ENCODE data around the gene FARP1.

The FARP1 gene

DNA sequence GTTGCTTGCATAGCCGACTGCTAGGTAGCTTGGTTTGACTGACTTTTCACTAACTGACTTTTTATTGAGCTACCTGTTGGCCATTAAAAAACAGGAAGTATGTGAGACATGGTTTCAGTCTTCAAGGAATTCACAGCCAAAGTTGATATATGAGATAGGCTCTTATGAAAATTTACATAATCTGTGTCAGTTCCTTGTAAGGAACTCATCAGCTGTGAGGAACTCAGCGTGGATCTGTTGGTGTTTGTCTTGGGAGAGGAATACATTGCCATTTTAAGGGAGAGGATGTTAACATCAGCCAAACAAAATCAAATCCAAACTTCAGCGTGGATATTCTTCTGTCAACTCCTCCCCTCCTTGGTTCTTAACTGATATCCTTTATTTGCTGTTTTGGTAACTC is 32.1 kb downstream of the FARP1 start:
- DNase-seq: no peak

DNA sequence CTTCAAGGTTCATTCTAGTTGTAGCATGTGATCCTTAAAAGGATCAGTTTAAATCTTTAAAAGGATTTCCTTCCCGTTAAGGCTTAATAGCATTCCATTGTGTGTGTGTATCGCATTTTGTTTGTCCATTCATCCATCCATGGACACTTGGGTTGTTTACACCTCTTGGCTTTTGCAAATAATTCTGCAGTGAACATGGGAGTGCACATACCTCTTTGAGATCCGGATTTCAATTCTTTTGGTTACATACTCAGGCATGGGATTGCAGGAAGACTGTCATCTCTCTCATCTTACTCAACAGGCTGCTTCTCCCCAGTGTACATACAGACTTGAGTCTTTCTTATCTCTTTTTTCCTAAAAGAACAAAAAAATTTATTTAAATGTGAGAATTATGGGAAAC is 32.9 kb downstream of the FARP1 start:
- no peak for DNase-seq

DNA sequence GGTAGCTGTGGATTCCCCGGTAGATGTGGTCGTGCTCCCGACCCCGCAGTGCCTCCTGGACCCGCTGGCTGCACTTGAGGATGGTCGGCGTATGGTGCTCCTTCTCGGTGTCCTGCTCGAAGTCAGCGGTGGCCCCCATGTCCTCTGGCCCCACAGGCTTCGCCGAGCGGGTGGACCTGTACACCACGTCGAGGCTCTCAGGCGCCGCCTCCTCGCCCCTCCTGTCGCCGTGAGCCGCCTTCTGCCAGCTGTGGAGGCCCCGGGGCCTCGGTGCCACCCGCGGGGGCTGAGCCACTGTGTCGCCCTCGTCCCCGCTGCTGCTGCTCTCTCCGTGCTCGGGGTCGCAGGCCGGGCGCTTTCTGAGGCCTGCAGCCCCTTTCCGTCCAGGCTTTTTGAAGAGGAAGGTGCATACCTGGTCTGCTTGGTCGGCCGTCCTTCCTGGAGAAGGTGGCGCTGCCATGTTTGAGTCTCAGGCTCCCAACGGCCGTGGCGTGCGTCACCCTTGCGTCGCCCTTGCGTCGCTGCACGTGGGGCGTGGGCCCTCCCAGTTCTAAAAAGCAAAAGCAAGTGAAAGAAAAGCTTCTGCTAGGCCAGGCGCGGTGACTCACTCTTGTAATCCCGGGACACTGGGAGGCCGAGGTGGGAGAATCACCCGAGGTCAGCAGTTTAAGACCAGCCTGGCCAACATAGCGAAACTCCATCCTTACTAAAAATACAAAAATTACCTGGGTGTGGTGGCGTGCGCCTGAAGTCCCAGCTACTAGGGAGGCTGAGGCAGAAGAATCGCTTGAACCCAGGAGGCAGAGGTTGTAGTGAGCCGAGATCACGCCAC is 34.1 kb downstream of the FARP1 start, which contains the start of gene RNF113B:
Gene RNF113B, minus strand, starts transcription at position 493 of the 832 bp plus-strand sequence. Its CDS starts 33 bp downstream, at position 460.
- DNase-seq: no peak

DNA sequence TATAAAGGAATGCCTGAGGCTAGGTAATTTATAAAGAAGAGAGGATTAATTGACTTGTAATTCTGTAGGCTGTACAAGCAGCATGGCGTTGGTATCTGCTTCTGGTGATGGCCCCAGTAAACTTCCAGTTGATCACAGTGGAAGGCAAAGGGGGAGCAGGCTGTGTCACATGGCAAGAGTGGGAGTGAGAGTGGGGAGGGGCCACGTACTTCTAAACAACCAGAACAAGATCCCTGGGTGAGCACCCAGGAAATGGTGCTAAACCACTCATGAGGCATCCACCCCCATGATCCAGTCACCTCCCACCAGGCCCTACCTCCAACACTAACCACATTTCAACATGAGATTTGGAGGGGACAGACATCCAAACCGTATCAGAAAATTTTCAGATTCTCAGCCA is 37.2 kb downstream of the FARP1 start:
- no peak for DNase-seq

DNA sequence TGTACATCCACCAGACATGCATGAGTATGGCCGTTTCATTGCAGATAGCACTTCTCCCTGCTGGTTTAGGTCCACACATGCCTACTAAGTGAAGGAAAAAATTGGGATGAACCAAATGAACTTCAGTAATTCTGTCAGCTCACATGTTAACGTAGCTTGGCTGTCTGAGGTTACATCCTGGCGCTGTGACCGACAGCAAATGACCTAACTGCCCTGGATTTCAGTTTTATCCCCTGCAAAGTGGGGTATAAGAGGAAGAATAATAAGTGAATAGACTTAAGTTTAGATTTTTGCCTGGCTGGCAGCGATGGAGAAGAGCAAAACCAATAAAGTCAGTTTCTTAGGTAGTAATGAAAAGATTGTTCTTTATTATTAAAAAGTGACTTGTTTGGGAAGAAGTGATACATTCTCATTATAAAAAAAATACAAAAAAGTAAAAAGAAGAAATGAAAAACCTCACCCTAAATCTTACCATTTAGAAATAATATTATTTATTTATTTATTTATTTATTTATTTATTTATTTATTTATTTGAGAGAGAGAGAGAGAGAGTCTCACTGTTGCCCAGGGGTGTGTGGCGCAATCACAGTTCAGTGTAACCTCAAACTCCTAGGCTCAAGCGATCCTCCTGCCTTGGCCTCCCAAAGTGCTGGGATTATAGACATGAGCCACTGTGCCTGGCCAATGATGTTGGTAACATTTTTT is 38.4 kb downstream of the FARP1 start:
- no peak for DNase-seq

DNA sequence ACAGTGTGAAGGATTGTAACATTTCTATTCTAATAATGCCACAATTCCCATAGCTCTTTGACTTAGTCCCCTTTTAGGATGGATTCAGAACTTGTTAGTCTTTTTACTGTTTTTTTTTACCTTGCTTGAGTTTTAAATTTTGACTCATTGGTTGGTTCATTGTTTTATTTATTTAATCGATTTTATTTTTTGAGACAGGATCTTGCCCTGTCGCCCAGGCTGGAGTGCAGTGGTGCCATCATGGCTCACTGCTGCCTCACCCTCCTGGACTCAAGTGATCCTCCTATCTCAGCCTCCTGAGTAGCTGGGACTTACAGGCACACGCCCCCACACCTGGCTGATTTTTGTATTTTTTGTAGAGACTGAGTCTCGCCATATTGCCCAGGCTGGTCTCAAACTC is 39.3 kb downstream of the FARP1 start:
- no peak for DNase-seq

DNA sequence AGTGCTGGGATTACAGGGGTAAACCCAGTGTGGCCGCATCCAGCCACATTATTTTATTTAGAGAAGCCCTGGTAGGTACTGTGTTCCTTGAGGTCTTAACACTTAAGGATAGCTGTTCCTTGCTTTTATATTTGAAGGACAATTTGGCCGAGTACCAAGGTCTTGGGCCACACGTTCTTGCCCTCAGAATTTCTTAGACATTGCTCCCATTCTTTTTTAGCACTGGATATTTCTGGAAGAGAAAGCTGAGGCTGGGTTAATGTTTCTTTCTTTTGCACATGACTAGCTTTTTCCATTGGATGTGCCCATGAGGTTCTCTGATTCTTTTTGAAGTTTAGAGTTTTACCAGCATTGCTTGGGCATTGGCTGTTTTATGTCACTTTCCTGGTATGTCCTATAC is 39.7 kb downstream of the FARP1 start:
- DNase-seq: no peak

DNA sequence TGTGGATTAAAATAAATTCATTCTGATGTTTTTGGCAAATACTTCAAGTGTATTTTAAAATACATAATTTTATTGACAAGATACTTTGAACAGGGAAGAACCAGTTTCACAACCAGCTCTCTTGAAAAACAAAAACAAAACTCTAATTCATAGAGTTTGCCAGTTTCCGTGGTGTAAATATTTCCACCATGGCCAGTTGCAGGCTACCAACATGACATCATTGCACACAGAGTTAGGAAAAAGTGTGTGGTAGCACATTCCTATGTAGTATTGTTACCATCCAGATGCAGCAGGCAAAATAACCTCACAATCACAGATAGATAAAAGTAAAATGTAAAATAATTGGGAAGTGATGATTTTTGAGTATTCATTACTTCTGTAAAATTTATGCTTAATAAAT is 41.9 kb downstream of the FARP1 start:
- no peak for DNase-seq

DNA sequence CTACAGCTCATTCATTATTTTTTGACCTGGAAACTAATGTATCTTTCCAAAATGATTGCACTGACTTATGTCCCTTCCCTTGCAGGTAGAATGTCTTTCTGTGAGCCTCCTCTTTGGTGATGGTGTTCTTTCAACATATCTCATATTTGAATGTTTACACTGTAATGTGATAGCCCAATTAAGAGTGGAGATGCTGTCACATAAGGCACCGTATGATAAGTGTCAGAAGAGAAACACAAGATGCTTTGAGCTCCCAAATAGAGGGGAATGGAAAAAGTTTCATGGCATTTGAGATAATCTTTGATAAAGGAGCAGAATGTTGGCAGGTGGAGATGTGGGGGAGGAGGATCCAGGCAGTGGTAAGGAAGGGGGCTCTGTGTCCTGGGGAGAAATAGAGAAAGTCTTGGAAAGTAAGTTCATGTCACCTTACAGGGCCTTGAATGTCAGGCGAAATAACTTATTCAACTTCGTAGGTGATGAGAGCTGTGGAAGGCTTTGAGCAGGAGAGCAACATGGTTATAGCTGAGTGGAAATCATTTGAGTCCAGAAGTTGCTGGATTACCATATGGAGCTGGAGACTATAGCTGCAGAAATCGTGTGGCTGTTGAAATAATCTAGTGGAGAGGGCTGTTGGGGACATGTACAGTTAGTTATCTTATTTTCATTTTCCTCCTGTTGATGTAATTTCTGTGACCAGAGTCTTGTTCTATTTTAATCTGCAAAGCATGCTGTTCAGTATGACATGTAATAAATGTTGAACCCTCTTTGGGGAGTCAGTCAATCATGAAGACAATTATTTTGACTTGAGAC is 44.5 kb downstream of the FARP1 start:
- DNase-seq: no peak

DNA sequence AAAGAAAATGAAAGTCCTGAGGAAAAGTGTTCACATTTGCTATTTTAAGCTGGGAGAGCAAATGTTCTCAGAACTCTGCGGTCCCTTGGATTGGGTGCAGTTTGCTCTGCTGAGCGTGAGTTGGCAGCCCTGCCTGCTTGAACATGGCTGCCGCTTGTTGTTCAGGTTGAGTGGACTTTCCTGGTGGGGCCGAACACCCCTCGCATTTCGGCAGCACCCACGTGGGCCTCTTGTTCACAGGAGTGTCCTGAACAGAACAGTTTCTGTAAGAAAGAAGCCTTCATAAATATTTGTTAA is 45.0 kb downstream of the FARP1 start:
- DNase-seq: no peak

DNA sequence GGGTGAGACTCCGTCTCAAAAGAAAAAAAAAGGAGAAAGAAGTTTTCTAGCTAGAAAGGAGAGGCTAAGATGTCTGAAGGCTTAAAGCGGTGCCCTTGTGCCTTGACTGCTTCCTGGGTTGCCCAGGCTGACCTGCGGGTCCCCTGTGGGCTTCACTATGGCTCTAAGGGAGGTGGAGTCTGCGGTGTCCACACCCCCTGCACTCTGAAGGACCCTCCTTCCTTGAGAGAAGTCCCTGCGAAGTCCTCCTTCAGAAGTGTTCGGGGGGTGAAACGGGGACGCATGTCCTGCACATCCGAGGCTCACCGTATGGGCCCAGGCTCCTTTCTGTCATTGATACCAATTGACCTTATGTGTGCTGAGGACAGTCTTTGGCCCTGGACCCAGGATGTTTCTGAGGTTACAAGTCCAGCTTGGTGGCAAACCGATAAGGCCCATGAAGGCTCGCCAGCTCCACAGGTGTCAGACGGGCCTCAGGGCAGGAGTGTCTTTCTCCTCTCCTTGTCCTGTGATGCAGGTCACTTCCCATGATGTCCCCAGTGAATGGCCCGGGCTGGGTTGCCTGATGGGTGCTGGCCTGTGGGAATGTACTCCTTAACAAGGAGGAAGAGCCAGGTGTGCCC is 45.8 kb downstream of the FARP1 start:
- no peak for DNase-seq

DNA sequence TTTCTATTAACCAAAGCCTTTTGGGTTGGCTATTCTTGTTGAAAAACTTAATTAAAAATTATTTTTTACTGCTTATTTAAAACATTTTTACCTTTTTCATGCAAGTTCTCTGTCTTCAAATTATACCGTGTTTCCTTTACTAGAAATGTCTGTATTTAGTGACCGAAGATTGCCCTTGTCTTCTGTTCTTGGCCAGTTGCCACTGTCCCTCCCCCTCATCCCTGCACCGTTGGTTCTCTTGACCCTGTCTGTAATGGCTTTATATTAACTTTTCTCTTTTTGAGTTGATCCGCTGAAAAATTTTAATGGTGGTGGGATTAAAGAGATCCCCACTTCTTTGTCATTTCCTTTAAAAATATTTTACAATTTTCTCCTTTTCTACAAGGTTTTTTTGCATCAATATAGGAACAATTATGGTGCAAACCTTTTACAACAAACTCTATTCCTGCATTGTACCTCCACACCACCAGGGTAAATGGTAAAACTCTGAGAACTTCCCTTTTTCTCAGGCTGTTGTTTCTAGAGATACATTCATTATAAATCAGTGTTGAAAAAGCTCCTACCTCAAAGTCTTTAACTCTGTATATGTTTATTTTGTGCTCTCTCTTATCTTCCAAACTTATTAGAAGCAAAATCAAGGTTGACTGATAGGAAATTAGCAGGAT is 47.1 kb downstream of the FARP1 start:
- DNase-seq: no peak

DNA sequence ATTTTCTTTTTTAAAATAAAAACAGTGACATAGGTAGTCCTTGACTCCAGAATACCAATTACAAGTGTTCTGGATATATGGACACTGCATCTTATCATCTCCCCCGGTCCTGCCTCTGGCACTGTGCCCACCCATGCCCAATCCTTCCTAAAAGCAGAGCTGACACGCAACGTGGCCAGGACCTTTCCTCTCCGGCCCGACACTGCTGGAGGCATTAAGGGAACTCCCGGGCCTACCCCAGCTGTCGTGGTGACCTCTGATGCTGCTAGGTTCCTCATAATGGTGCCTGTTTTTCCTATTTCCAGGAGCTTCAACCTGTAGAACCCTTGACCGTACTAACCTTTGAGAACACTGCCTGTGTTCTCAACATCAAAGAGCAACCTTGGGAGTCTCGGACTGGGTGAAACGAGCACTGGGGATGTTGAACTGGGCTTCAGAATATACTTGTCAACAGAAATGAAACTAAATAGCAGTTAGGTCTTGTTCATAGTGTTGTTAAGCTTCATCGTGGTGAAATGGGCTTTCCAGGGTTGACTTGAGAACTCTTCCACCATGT is 48.1 kb downstream of the FARP1 start:
- DNase-seq: no peak

DNA sequence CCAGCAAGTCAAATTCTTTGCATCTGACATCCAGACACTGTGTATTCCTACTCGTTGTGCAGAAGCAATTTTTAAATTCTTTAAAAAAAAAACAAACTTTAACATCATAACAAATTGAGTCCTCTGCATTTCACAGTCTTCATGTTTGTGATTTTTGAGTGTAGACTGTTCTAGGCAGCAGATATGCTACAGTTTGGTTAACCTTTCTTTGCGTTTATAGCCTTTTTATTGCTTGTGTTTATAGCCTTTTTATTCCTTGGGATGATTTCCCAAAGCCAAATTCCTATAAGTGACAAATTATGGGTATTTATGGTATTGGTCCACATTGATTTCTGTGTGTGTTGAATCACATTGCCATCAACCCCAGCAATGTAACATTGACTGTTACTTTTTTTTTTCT is 49.1 kb downstream of the FARP1 start:
- DNase-seq: no peak

DNA sequence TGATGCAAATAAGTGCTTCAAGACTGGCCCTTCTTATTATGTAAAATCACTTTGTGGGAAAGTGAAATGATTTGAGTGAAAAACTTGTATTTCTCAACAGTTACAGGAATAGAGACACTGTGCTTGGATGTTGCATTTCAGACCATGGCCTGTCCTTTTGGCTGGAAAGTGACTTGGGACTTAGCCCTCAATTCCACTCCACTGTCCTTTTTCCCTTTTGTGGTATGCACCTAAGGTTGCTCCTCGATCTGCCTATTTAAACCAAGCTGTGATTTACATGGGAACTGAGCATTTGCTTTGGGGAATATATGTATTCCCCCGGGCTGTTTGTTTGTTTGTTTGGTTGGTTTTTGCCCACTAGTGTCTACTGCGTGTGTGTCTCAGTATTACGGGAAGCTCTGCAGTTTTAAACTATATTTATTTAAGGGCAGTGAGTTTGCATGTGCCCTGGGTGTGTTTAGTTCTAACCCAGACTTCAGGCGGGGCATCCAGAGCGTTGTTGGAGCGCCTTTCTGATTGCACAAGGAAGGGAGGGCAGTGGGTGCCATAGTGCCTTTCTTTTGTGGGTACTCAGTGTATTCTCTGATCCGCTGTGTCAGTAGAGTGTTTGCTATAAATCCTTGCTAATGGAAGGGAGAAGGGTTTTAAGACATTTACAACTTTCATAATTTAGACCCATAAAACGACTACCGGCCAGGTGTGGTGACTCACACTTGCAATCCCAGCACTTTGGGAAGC is 52.3 kb downstream of the FARP1 start:
- DNase-seq: no peak

DNA sequence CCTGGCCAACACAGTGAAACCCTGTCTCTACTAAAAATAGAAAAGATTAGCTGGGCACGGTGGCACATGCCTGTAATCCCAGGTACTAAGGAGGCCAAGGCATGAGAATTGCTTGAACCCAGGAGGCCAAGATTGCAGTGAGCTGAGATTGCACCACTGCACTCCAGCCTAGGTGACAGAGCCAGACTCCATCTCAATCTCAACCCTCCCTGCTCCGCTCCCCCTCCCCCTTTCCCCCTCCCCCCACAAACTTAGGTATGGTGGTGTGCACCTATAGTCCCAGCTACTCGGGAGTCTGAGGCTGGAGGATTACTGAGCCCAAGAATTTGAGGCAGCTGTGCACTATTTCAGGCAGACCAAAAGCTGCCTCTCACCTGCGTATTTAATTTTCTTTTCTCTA is 55.8 kb downstream of the FARP1 start:
- DNase-seq: no peak

DNA sequence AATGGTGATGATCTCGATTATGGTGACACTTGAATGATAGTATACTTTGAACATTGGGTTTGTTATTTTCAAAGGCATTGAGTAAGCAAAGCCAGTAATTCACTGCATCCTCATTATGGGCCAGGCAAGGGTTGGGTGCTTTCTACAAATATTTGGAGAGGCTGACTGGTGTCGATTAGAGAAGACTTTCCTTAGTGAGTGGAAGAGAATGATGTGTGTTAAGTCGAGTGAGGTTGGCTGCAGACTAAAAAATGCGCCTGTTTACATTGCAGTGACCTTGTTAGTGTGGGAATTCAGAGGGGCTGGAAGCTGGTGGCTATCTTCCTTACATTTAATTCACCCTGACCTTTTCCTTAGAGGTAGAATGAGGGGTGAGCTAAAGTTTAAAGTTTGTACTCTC is 56.6 kb downstream of the FARP1 start:
- no peak for DNase-seq

DNA sequence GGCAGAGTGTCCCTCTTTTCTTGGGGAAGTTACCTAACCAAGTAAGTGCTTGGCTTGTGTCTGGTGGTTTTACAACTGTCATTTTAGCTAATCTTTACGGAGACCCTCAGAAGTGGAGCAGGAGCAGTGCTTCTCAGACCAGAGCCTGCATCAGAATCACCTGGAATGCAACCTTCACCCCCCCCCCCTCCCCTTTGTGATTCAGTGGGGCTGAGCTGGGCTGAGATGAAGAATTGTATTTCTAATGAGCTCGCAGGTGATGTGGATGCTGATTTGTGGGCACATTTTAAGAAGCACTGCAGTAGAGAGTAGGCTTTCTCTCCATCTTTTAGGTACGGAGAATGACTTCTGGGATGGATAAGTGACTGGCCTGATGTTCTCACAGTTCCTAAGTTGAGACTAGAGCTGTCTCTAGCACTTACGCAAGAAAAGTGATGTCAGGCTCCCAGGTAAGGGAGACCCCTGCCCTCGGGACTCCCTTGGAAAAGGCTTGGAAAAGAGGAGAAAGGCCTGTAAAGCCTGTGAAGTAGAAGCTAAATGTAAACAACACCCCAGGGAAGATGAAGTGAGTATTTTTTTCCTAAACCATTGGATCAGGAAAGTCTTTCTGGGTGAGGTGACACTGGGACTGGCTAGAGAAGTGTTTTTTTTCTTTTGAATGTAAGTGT is 57.5 kb downstream of the FARP1 start:
- no peak for DNase-seq

DNA sequence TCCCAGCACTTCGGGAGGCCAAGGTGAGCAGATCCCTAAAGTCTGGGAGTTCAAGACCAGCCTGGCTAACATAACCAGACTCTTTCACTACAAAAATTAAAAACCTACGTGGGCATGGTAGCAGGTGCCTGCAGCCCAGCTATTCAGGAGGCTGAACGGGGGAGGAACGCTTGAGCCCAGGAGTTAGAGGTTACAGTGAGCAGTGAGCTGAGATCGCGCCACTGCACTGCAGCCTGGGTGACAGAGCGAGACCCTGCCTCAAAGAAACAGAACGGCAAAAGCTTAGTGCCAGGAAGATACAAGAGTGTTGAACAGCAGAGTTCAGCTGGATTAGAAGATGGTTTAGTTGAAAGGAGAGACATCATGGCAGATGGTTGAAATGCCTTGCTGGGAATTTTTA is 58.3 kb downstream of the FARP1 start:
- no peak for DNase-seq

DNA sequence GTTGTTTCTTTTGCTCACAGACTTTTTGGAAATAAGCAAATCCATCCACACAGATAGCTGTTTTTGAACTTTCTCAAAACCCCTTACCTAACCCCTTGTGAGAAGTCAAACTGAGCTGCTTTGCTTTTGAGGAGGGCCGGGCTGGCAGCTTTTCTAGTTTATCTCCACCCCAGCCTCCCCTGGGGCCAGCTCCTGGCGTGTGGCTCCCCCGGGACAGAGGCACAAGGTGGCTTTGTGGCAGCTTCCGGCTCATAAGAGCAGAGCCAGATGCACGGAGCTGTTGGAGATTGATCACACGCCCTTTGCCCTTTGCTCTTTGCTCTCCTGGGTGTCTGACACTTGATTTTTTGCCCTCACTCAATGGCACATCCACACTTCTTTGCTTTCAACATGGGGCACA is 59.1 kb downstream of the FARP1 start:
- no peak for DNase-seq
